HG03342 (cell line): Measurements from ENCODE around the gene FAM83E.
"Not testable (repeated sequence)": the region's sequence is repeated elsewhere in the genome, so short reads cannot be mapped to it uniquely, and the experiment has no call there.

Experiments used
- ATAC-seq: cut with Tn5 transposase; IDR thresholded peaks from one replicate; pipeline ENCODE4 v1.9.1; 2021; ENCODE audit warnings: mild to moderate bottlenecking, moderate library complexity; ENCODE audit not compliant: unreplicated experiment

Gene FAM83E

DNA sequence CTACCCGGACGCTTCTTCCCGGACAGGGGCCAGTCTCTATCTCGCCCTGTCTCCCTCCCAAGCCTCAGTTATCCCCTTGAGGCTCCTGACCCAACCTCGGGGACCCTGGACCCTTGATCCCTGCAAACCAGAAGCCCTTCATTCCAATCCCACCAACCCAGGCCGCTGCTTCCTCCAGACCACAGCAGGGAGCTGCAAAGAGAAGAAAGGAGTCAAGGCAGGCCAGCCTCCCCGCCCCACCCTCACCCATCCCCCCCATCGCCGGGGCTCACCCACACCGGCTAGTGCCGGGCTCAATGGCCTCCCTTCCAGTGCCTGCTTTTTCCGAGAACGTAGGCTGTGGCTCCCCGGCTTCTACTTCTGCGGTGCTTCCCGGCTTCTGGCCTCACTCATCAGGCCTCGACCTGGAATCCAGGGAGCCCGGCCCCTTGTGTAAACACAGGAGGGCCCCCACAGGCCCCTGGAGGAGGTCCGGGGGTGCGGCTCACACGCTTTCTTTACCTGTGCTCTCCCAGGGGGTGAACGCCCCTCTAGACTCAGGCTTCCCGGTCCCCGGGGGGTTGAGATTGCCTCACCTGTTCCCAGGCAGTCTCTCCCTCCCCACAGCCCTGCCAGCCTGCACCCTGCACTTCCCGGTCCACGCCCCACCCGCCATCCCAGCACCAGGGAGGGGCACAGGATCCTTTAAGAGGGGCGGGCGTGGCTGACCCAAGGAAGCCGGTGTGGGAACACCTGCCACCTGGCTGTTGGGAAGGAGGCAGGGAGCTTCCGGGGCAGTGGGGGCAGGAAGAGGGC, at the start of gene FAM83E:
Gene FAM83E (minus strand): TSS at position 641 of the 795 bp plus-strand sequence. CDS start 1,704 bp downstream, outside the sequence.
- ATAC-seq: no peak

DNA sequence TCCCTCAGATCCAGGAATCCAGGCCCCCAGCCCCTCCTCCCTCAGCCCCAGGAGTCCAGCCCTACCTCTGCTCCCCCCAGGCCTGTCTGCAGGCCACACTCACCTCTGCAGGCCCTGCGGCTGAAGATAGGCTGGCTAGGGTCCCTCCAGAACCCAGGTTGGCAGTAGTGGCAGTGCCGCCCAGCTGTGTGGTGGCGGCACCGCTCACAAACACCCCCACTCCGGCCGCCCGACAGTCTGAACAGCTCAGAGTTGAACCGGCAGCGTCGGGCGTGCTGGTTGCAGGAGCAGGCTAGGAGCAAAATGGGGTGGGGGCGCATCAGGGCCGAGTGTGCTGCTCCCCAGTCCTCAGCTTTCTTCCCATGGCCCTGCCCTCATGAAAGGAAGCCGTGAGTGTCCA, 49.6 kb upstream of the FAM83E start:
- no peak for ATAC-seq

DNA sequence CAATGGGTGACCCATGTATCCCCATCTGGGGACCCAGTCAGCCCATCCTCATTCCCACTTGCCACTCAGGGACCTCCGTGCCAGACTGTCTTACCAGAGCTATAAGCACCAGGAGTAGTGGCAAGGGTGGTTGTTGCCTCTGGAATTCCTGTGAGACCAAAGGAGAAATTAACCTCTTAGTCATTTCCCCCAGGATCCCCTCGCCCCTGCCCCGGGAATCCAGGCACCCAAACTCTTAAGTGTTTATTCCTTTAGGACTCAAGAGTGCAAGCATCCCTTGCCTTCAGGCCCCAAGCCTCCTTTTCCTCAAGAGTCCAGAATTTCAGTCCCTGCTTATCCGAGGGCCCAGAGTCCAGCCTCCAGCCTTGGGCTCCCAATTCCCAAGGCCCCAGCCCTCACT, 48.8 kb upstream of the FAM83E start:
- ATAC-seq: no peak

DNA sequence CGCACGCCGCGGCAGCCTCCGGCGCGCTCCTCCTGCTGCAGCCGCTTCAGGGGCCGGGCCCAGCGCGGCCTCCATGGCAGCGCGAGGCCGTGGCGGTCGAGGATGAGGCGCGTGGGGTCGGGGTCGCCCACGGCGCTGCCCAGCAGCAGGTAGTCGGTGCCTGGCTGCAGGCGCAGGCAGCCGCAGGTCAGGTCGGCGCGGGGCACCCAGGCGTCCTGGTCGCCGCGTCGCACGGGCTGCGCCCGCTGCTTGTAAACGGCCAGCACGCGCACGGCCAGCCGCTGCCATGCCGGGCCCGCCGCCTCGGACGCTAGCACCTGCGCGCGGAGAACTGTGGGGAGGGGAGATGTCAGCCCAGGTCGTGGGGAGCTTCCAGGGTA, 46.8 kb upstream of the FAM83E start:
- ATAC-seq: no peak

DNA sequence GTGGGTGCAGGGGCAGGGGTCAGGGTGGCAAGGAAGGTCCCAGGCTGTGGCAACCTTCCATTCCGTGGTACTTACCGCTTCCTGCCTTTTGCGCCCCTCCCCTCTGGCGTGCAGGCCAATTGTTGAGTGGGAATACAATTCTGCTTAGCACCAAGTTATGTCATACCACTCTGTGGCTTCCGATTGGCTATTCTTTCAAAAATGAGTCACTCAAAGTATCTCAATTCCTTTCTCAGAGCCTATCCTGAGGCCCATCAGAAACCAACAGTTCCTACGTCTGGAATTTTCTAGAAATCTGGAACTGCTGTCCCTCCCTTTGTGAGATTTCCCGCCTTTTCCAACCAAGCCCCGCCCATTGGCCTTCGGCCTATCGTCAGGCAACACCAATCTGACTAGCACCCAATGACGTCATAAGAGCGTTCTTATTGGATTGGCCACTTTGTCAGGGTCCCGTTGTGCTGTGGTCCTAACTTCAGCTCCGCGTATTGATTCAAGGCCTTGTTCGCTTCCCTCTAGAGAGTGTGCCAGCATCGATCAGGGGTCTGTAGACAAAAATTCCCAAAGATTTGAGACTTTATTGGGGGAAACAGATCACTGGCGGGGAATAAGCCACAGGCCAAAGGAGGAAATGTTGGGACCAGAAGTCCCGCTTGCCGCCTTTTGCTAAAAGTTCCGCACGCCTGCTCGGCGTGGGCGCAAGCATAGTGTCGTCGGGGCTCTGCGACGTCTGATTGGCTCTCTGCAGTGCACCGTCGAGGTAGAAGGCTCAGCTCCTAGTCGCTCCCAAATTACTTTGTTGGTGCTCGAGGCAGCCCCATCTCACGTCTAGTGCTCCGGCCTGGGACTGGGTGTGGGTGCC, 46.2 kb upstream of the FAM83E start:
- ATAC-seq: peak; percentile 69

DNA sequence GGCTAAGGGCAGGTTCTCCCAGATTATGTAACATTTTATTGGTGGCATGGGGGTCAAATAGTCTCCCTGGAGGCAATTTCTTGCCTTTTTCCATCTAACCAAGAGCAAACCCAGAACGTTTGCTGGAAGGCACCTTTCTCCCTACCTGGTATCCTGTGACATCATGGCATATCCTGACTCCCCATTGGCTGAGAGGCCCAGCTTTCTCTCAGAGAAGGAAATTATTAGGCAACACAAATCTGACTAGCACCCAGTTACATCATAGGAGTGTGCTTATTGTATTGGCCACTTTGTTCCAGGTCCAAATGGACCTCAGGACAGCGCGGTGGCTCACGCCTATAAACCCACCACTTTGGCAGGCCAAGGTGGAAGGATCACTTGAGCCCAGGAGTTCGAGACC, 44.9 kb upstream of the FAM83E start:
- ATAC-seq: no peak

DNA sequence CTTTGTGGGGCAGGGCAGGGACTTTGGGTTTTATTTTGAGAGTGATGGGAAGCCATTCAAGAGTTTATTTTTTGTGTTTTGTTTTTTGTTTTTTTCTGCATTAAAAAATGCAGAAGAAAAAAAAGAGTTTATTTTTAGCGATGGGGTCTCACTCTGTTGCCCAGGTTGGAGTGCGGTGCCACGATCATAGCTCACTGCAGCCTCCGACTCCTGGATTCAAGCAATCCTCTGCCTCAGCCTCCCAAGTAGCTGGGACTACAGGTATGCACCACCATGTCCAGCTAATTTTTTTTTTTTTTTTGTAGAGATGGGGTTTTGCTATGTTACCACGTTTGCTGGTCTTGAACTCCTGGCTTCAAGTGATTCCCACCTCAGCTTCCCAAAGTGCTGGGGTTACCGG, 43.6 kb upstream of the FAM83E start:
- no peak for ATAC-seq

DNA sequence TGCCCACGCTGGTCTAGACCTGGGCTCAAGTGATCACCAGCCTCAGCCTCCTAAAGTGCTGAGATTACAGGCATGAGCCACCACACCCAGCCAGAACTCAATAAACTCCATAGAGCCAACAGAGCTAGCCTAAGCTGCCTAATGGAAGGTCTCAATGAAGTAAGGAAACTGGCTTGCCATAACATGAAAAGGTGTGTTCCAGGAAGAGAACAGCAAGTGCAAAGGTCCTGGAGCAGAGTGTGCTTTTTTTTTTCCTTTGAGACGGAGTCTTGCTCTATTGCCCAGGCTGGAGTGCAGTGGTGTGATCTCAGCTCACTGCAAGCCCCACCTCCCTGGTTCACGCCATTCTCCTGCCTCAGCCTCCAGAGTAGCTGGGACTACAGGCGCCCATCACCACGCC, 43.0 kb upstream of the FAM83E start:
- ATAC-seq: not testable (repeated sequence)

DNA sequence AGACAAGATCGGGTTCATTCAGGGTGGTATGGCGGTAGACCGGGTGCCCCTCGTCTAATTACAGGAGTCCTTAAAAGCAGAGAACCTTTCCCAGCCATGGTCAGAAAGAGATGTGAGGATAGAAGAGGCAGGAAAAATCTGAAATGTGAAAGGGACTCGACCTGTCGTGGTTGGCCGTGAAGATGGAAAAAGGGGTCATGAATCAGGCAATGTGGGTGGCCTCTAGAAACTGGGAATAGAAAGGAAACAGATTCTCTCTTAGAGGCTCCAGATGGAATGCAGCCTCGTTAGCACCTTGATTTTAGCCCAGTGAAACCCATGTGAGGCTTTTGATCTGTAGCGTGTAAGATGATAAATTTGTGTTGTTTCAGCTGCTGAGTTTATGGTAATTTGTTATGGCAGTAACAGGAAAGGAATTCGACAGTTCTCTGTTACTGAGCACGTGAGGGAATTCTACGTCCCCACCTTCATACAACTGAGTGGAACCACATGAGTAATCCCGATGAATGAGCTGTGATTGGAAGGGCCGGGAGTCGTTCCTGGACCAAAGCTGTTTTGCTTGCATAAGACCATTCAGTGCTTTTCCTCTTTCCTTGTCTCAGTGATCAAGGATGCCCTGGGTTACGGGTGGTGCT, 42.1 kb upstream of the FAM83E start:
- no peak for ATAC-seq

DNA sequence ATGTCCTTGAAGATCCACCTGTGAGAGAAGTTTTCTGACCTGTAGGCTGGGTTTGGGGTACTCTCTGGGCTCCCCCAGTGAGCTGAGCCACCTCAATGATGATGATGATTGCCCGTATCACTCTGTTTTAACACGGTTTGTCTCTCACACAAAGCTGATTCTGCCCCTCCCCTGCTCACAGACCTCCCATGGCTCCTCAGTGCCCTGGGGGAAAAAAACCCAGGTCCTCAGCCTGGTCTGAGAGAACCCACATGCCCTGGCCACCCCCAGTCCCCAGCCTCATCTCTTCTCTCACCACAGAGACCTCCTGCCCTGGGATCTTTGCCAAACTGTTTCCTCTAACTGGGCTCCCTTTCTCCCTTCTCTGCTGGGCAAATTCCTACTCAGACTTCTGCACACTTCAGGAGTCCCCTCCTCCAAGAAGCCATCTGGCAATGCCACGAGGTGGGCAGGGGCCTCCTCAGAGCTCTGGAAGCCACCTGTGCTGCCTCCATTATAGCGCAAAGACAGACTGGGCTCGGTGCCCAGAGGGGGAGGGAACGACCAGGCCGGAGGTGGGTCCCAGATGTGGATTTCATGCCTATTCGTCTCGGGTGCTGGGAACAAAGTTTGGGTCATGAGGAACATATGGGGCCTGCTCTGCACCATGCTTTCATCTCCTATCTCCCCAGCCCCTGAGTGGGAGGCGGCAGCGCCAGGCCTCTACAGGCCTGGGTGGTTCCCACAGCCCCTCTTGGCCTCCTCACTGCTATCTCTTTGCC, 39.6 kb upstream of the FAM83E start:
- no peak for ATAC-seq

DNA sequence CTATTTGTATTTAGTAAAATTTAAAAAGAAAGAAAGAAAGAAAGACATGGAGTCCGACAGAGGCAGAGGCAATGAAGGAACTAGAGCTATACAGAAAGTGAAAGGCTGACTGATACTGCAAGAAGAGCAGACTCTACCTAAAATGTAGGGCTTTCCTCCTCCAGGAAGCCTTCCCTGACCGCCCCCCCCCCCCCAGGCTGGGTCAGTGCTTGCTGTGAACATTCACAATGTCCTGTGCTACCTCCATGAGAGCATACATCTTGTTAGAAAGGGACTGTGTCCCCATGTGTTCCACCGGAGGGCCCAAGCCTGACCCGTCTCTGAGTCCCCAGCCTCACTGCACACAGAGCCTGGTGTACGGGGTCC, 36.8 kb upstream of the FAM83E start:
- no peak for ATAC-seq

DNA sequence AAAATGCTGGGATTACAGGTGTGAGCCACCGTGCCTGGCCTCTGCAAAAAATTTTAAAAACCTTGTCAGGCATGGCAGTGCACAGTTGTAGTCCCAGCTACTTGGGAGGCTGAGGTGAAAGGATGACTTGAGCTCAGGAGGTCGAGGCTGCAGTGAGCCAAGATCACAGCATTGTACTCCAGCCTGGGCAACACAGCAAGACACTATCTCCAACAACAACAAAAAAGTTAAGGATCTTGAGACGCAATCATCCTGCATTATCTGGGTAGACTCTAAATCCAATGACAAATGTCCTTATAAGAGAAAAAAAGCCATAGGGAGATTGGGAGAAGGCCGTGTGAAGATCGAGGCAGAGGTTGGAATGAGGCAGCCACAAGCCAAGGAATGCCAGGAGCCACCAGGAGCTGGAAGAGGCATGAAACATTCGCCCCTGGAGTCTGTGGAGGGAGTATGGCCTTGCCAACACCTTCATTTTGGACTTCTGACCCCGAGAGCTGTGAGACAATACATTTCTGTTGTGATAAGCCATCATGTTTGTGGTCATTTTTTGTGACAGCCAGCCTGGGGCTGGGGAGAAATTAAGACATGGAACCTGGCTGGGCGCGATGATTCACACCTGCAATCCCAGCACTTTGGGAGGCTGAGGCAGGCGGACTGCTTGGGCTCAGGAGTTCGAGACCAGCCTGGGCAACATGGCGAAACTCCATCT, 36.3 kb upstream of the FAM83E start:
- no peak for ATAC-seq

DNA sequence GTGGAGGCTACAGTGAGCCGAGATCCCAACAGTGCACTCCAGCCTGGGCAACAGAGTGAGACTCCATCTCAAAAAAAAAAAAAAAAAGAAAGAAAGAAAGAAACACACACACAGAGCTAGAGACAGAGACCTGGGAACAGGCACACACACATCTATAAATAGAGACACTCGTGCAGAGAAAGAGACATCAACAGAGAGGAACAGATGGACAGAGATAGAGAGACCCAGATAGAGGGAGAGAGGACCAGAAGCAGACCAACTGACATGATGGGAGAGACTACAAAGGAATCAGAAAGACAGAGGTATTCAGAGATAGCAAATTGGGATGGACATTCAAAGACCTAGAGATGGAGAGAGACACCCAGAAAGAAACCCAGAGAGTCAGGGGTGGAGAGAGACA, 33.3 kb upstream of the FAM83E start:
- ATAC-seq: no peak

DNA sequence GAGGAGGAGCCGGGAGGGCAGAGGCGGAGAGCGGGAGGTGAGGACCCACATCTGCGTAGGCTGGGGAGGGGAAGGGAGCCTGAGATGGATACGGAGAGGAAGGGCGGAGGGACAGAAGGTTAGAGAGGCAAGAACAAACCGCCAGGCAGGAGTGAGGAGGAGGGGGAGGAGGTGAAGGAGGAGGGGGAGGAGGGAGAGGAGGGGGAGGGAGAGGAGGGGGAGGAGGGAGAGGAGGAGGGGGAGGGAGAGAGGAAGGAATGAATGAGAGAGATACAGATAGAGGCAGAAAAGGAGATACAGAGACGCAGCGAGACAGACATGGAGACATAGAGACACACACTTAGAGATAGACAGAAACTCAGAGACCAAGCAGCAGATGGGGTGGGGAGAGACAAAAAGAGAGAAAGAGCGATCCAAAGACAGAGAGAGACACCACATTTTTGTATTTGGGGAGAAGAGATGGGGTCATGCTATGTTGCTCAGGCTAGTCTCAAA, 31.9 kb upstream of the FAM83E start:
- no peak for ATAC-seq

DNA sequence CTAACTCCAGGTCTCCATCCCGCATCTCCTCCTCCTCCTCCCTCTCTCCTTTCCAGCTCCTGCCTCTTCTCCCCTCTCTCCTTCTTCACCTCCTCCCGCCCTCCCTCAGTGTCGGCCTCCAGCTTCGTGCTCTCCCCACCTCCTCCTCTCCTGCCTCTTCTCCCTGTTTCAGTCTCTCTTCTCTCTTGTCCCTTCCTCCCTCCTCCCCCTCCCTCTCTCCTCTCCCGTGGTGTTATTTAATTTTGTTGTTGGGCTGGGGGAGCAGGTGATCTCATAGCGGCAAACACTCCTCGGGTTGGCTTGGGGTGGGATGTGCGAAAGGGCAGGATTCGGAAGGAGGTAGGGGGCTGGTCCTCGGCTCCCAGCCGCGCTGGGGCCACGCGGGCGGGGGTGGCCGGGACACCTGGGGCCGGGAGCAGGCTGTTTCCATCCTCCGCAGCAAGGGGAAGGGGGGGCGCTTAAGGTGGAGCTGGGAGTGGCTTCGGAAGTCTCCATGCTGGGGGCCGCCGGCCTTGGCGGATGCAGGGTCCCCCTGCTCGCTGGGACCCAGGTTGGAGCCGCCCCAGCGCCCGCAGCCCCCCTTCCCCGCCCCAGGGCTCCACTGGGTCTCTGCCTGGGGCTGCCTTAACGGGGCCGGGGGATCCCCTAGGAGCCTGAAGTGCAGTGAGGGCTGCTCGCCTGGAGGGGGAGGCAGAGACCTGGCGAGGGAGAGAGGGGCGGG, 31.3 kb upstream of the FAM83E start, which contains the start of gene CA11:
Gene CA11 (minus strand): TSS at position 187 of the 721 bp plus-strand sequence. CDS start 555 bp downstream, outside the sequence.
- peak; percentile 72 for ATAC-seq

DNA sequence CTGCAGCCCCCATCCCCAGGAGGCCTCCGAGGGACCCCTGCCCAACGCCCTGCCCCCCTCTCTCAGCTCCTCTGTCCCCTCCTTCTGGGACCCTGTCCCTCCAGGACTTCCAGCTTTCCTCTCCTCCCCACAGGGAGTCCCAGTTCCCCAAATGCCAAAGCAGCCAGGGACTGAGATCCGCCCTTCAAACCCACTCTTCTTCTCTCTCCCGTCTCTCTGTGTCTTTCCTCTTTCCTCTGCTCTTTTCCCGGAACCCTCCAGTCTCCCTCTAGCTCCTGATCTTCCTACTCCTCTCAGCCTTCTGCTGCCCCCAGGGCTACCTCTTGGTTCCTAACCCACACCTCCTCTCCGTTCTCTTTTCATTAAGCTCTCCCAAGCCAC, 30.7 kb upstream of the FAM83E start:
- ATAC-seq: no peak

DNA sequence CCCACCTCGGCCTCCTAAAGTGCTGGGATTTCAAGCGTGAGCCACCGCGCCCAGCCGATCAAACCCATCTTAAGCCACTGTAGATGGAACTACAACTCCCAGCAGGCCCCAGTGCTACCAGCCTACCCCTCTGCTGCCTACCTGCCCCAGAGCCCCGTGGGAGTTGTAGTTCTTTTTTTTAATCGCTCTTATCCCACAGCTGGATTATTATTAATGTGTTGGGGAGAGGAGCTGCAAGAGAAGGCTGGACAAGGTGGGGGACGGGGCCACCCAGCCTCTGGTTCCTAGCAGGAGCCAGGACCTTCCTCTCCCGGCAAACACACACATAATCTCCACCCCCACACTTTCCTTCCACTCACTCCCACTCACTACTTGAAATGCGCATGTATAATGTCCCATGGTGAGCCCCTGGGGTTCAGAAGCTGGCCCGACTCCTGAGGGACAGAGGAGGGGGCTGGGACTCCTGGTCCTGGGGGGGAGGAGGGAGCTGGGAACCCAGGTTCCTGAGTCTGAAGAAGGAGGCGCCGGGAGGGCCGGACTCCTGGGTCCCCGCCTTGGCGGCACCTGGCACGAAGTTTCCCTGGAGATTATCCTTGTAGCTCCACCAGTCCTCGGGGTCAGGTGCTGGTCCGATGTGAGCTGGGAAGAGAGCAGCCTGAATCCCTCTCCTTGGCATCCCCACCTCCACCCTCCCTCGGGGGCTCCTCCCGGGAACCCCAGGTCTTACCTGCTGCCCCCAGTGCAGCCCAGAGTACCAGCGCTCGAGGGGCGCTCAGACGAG, 30.2 kb upstream of the FAM83E start:
- ATAC-seq: no peak

DNA sequence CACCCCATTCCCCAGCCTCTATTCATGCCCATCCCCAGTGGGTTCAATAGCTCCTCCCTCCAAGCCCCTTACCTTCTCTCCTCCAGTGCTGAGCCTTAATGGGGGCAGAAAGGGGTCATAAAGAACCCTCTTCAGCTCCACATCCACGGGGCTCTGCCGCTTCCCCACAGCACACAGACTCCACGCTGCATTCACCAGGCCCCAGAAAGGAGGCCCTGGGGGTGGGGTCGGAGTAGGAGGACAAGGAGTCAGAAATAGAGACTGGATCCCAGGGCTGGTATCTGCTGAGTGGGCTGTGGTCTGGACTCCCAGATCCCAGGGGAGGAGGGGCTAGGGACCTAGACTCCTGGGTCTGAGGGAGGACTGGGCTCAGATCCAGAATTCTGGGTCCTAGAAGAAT, 29.5 kb upstream of the FAM83E start:
- no peak for ATAC-seq

DNA sequence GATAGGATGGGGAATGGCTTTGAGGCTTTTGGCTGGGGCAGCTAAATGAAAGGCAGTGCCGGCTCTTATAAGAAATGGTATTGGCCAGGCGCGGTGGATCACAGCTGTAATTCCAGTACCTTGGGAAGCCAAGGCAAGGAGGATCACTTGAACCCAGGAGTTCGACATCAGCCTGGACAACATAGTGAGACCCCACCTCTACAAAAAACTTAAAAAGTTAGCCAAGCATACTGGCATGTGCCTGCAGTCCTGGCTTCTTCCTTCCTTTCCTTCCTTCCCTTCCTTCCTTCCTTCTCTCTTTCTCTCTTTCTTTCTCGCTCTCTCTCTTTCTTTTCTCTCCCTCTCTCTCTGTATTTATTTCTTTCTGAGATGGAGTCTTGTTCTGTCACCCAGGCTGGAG, 28.0 kb upstream of the FAM83E start:
- ATAC-seq: no peak
